ENCODE results near the gene MAMDC4.

MAMDC4 gene

GRCh38 chr9:136886610-136887597, 34.8 kb downstream of the MAMDC4 start:
- DNase-seq (ENCODE audit: low read depth in 2 of 2) = no peak

DNA sequence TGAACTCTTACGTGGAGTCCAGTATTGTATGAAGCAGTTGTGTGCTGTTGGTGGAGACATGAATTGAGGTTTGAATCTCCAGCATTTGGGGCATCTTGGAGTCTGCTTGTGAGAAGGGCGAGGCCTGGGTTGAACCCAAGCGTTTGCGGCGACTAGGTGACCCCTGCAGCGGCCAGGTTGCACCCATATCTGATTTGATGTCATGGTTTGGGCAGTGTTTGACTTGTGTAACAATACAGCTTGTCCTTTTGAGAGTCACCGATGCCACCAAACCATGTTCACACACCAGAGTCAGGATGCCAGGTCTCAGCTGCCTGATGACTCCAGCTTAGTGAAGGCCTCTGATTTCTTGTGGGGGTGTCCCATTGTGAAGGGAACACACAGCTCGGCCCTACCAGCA, 36.3 kb downstream of the MAMDC4 start:
- no peak for DNase-seq (ENCODE audit: low read depth in 2 of 2)

DNA sequence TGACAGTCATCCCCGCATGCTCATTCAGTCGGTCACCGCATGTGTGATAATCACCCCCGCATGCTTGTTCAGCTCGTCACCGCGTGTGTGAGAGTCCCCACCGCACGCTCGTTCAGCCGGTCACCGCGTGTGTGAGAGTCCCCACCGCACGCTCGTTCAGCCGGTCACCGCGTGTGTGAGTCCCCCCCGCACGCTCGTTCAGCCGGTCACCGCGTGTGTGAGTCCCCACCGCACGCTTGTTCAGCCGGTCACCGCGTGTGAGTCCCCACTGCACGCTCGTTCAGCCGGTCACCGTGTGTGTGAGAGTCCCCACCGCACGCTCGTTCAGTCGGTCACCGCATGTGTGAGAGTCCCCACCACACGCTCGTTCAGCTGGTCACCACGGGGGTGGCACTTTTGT, 37.7 kb downstream of the MAMDC4 start:
- DNase-seq (ENCODE audit: low read depth in 2 of 2) = no peak

- DNase-seq (ENCODE audit: low read depth in 2 of 2) = no peak
Observed at GRCh38 chr9:136890661-136891060, 38.5 kb downstream of the MAMDC4 start.

DNA sequence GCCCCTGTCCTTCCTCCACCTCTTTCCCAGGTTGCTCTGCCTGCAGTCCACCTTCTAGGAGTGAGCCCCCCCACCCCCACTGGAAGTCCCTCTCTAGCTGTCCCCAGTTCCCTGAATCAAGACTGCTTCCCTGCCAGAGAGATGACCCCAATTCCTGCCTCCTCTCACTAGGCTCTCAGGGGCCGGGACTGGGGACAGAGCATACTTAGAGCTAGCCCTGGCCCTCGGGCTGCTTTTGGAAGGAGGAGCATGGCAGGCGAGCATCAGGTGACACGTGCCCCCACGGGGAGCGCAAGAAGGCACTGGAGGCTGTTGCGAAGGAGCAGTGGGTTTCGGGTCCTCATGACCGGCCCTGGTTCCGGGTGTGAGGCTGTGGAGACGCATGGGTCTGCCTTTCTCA, 43.9 kb downstream of the MAMDC4 start:
- DNase-seq (ENCODE audit: low read depth in 2 of 2) = no peak

DNA sequence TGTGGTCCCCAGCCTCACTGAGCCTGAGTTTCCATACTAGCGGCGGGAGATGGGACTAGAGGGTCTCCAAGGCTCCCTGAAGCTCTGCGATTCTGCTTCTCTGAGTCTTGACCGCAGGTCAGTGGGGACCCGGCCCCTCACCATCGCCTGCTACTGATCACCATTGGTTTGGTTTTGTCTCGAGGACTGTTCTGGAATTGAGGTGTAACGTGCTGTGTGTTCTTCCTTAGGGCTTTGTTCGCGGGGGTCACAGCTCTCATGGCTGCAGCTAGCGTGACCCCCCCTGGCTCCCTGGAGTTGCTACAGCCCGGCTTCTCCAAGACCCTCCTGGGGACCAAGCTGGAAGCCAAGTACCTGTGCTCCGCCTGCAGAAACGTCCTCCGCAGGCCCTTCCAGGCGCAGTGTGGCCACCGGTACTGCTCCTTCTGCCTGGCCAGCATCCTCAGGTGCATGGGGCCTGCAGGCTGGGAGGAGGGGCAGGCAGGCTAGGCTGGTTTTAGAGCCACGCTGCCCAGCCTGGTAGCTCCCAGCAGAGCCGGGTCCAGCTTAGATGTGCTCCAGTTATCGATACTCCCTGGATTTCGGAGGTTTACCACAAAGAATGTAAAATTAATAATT, 46.4 kb downstream of the MAMDC4 start:
- no peak for DNase-seq (ENCODE audit: low read depth in 2 of 2)

- DNase-seq (ENCODE audit: low read depth in 2 of 2) = no peak
Observed at GRCh38 chr9:136899196-136899595, 47.0 kb downstream of the MAMDC4 start.

DNA sequence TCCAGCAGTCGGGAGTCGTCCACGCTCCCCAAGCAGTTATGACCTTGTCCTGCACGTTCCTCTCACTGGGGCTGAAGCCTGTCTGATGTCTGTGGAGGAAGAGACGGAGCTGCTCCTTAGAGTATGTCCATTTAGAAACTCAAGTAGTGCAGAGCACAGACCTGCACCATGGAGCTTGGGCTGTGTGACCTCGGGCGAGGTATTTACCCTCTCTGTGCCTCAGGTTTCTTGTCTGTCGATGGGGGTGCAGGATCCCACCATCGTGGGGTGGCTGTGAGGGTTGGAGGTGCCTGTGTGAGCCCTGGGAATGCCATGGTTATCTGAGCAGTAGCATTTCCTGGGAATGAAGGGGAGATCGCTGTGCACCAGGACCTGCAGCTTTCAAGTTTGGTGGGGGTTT, 48.4 kb downstream of the MAMDC4 start:
- no peak for DNase-seq (ENCODE audit: low read depth in 2 of 2)

DNA sequence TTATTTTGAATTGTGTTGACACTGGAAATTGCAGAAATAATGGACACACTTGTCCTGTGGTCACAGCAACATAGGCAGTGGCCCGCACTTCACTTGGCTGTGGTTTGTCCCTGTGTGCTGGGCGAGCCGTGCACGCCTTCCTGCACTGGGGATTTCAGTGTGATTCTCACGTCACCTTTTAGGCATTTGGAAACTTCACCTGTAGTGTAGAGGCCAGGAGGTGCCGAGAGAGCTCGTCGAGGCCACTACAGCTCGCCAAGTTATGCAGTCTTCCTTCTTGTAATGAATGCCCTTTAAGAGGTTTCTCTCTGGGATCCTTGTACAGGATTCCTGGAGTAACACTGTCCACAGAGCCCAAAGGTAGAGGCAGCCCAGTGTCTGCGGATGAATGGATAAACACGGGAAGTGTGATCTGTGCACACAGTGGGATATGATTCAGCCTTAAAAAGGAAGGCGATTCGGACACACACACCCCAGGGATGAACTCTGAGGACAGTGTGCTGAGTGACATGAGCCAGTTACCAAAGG, 48.9 kb downstream of the MAMDC4 start:
- DNase-seq (ENCODE audit: low read depth in 2 of 2) = no peak

DNA sequence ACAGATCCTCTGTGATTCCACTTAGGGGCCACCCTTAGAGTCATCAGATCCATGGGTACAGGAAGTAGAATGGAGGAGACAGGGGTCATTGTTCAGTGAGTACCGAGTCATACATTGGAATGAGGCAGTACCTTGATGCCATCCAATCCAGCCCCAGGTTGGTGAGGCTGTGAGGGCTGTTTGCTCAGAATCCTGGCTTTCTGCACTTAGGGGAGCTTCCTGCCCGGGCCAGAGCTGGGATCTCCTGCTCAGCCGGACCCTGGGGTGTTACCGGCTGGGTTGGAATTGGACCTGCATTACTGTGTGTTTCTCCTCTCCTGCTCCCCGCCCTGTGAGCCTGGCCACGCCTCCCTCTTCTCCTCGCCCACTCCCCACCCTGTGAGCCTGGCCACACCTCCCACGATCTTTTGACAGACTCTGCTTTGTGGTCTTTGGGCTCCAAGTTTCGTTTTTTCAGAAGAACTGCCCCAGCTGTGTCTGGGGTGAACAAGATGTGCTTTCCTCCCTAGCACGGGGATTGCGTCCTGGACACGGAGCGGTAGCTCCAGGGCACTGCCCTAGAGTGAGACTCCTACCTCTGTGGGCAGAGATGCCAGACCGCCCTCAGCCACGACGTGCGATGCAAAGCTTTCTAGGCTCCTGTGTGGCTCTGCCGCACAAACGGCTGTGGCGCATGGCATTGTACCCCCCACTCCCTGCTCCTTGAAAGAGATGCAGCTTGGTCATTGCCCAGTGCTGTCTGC, 49.5 kb downstream of the MAMDC4 start:
- no peak for DNase-seq (ENCODE audit: low read depth in 2 of 2)

GRCh38 chr9:136902259-136902821, 50.2 kb downstream of the MAMDC4 start:
- DNase-seq (ENCODE audit: low read depth in 2 of 2) = no peak

GRCh38 chr9:136903041-136903554, 51.0 kb downstream of the MAMDC4 start:
- DNase-seq (ENCODE audit: low read depth in 2 of 2) = no peak

- DNase-seq (ENCODE audit: low read depth in 2 of 2) = no peak
Observed at GRCh38 chr9:136906266-136906665, 54.1 kb downstream of the MAMDC4 start.

DNA sequence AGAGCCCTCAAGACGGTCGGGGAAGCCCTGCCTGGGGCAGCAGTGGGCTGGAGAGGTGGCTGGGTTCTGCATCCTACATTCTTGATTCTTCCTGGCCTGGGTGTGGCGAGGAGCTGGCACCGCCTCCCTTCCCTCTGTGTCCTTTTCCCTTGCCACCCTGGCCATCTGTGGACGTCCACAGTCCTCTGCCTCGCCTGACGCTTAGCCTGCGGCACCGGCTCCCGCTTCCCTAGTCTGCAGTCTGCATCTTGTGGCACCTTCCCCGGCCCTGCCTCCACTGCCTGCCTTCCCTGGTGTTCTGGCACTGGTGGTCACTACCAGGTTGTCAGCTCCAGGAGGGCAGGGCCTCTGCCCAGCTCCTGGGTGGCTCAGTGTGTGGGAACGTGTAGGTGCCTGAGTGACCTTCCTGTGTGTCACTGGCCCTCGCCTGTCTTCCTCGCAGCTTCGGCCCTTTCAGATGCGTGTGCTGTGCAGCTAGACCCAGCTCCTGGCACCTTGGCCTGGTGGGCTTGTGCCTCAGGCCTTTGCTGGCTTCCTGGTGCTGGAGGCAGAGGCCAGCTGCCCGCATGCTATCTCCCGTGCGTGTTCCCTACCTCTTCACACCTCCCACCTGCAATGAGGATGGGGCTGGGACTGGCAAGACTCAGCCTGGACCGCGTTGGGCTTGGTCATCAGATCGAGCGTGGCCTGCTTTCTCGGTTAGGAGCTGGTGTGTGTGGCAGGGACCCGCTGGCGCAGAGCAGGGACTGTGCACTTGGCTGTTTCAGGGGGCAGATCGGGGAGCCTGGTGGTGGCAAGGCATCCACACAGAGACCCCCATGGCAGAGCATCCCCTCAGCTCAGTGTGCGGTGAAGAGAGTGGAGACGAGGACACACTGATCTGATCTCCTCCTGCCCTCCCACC, 55.1 kb downstream of the MAMDC4 start:
- no peak for DNase-seq (ENCODE audit: low read depth in 2 of 2)

All from fibroblast of skin of left quadriceps (primary cell).